ENCODE results near the gene LECT2. TPM values are rescaled to one million over a fixed set of nuclear protein-coding genes. Genes with fewer than 3 reads are reported as not detected.

Gene LECT2
- total and polyA plus RNA-seq, 8 donors: not detected

Other genes with a start within 250 kb of the LECT2 start
- gene SLC25A48, start 120.3 kb downstream of the LECT2 start, total RNA-seq: 1 to 10 TPM in 3 of 6 donors, under 1 TPM in 3; 0.37 to 2.1 (median 1.1) TPM
- 1 to 10 TPM; 1.5 to 3.2 TPM for gene SLC25A48, start 120.3 kb downstream of the LECT2 start, polyA plus RNA-seq
- not detected for gene IL9, start 59.1 kb downstream of the LECT2 start, total RNA-seq
- gene IL9, start 59.1 kb downstream of the LECT2 start, polyA plus RNA-seq: not detected
- gene TGFBI, start 74.0 kb upstream of the LECT2 start, total RNA-seq: 10 to 100 TPM in 3 of 6 donors, 1 to 10 TPM in 3; 3.7 to 50.1 (median 12.2) TPM
- gene TGFBI, start 74.0 kb upstream of the LECT2 start, polyA plus RNA-seq: 10 to 100 TPM; 14.2 to 17.6 TPM
- gene SMAD5, start 177.9 kb upstream of the LECT2 start, total RNA-seq: 10 to 100 TPM; 18.5 to 46.1 (median 23.4) TPM
- 1 to 10 TPM; 4.3 to 8.8 TPM for gene SMAD5, start 177.9 kb upstream of the LECT2 start, polyA plus RNA-seq
- under 1 TPM in 5 of 6 donors, not detected in 1; 0.12 to 0.46 (median 0.32) TPM for gene SMIM32, start 238.2 kb upstream of the LECT2 start, total RNA-seq
- 1 to 10 TPM; 1.7 to 4.2 TPM for gene SMIM32, start 238.2 kb upstream of the LECT2 start, polyA plus RNA-seq